ENCODE measurements around the gene SCUBE2.

Gene SCUBE2

GRCh38 chr11:9073466-9074225, 17.8 kb downstream of the SCUBE2 start:
- H4K8ac ChIP-seq (ENCODE audit: low read length), result peak overlapping the region; percentile 56
- H3K9me3 ChIP-seq (ENCODE audit: control insufficient read depth, low read length), result no peaks in the 10 kb centered on the region
- no peak overlapping the region for H2AK5ac ChIP-seq (ENCODE audit: low read length, severe bottlenecking)
- H2BK12ac ChIP-seq (ENCODE audit: low read length in 2 of 2), result no peak overlapping the region
- H2BK120ac ChIP-seq (ENCODE audit: low read depth, low read length), result no peak overlapping the region
- no peaks in the 10 kb centered on the region for H3K79me1 ChIP-seq (replicated peaks; ENCODE audit: low read length, poor library complexity, severe bottlenecking)
- H3K18ac ChIP-seq (ENCODE audit: low read depth in 1 of 2, low read length in 2 of 2), result no peak overlapping the region
- no peaks in the 10 kb centered on the region for H3K36me3 ChIP-seq (ENCODE audit: control insufficient read depth in 1 of 2, insufficient read depth in 2 of 2, low read depth in 1 of 2, low read length in 2 of 2)
- no peak overlapping the region for H2AFZ ChIP-seq (ENCODE audit: low read depth, low read length)
- peak; percentile 37 for DNase-seq
- WGBS, result 76% methylated on average over 6 of the region's 6 CpGs
- no peak overlapping the region for H3K27ac ChIP-seq (ENCODE audit: low read length, poor library complexity, severe bottlenecking)
- no peak overlapping the region for H2BK15ac ChIP-seq (ENCODE audit: low read depth, poor library complexity, severe bottlenecking)
- no peak overlapping the region for H2BK5ac ChIP-seq (ENCODE audit: low read depth, low read length, poor library complexity, severe bottlenecking)
- H4K91ac ChIP-seq (ENCODE audit: low read length), result no peak overlapping the region
- no peak overlapping the region for H3K14ac ChIP-seq (ENCODE audit: low read length in 2 of 2)
- H3K23ac ChIP-seq (ENCODE audit: low read length in 2 of 2), result no peak overlapping the region
- no peak overlapping the region for H3K4me3 ChIP-seq (ENCODE audit: insufficient read depth in 1 of 2, low read depth in 1 of 2, low read length in 2 of 2)
- no peaks in the 10 kb centered on the region for H3K27me3 ChIP-seq (ENCODE audit: control insufficient read depth in 1 of 2, insufficient read depth in 1 of 2, low read length in 2 of 2)
- H3K4me1 ChIP-seq (ENCODE audit: control insufficient read depth, insufficient read depth, low read depth, low read length), result peaks cover 2% of the 10 kb centered on the region
- H3K4ac ChIP-seq (ENCODE audit: low read depth in 1 of 2, low read length in 2 of 2), result no peak overlapping the region
- no peak overlapping the region for H3K9ac ChIP-seq (ENCODE audit: low read length)
- H3K4me2 ChIP-seq (ENCODE audit: low read length, poor library complexity, severe bottlenecking), result no peak overlapping the region

DNA sequence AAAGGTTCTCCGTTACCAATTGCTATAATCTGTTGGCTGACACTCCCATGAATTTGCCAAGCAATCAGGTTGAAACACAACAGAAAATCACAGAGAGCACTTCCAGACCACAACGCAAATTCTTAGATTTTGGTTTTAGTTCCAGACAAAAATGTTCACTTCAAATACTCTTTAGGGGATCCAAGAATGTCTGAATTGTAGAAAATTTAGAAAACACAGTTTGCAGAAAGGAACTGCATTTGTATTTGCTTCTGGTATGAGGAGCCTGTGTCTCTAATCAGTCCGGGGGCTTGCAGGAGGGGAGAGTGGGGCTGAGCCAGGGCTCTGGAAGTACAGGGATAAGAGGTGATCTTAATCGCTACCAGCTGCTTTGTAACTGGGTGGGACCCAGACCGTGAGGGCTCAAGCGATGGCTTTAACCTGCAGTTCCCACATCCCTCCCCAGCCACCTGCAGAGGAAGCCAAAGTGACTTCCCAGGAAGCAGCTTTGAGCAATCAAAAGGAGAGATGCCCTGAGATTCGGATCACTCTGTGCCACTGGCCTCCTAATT, 18.7 kb downstream of the SCUBE2 start:
- no peak overlapping the region for H2BK12ac ChIP-seq (ENCODE audit: low read length in 2 of 2)
- H4K91ac ChIP-seq (ENCODE audit: low read length), result no peak overlapping the region
- H2BK120ac ChIP-seq (ENCODE audit: low read depth, low read length), result no peak overlapping the region
- H3K9me3 ChIP-seq (ENCODE audit: control insufficient read depth, low read length), result no peaks in the 10 kb centered on the region
- DNase-seq, result no peak
- no peak overlapping the region for H4K8ac ChIP-seq (ENCODE audit: low read length)
- H3K4ac ChIP-seq (ENCODE audit: low read depth in 1 of 2, low read length in 2 of 2), result no peak overlapping the region
- H2BK15ac ChIP-seq (ENCODE audit: low read depth, poor library complexity, severe bottlenecking), result no peak overlapping the region
- H3K18ac ChIP-seq (ENCODE audit: low read depth in 1 of 2, low read length in 2 of 2), result no peak overlapping the region
- H3K9ac ChIP-seq (ENCODE audit: low read length), result no peak overlapping the region
- H2BK5ac ChIP-seq (ENCODE audit: low read depth, low read length, poor library complexity, severe bottlenecking), result no peak overlapping the region
- no peaks in the 10 kb centered on the region for H3K36me3 ChIP-seq (ENCODE audit: control insufficient read depth in 1 of 2, insufficient read depth in 2 of 2, low read depth in 1 of 2, low read length in 2 of 2)
- H3K79me1 ChIP-seq (replicated peaks; ENCODE audit: low read length, poor library complexity, severe bottlenecking), result no peaks in the 10 kb centered on the region
- no peak overlapping the region for H2AK5ac ChIP-seq (ENCODE audit: low read length, severe bottlenecking)
- no peak overlapping the region for H3K23ac ChIP-seq (ENCODE audit: low read length in 2 of 2)
- no peak overlapping the region for H3K14ac ChIP-seq (ENCODE audit: low read length in 2 of 2)
- no peak overlapping the region for H3K4me2 ChIP-seq (ENCODE audit: low read length, poor library complexity, severe bottlenecking)
- 78% methylated on average over 7 of the region's 7 CpGs for WGBS
- H3K27ac ChIP-seq (ENCODE audit: low read length, poor library complexity, severe bottlenecking), result no peak overlapping the region
- H2AFZ ChIP-seq (ENCODE audit: low read depth, low read length), result no peak overlapping the region
- H3K27me3 ChIP-seq (ENCODE audit: control insufficient read depth in 1 of 2, insufficient read depth in 1 of 2, low read length in 2 of 2), result no peaks in the 10 kb centered on the region
- H3K4me3 ChIP-seq (ENCODE audit: insufficient read depth in 1 of 2, low read depth in 1 of 2, low read length in 2 of 2), result no peak overlapping the region
- H3K4me1 ChIP-seq (ENCODE audit: control insufficient read depth, insufficient read depth, low read depth, low read length), result peaks cover 2% of the 10 kb centered on the region

GRCh38 chr11:9071692-9072091, 19.7 kb downstream of the SCUBE2 start:
- H2BK15ac ChIP-seq (ENCODE audit: low read depth, poor library complexity, severe bottlenecking), result no peak overlapping the region
- H3K9me3 ChIP-seq (ENCODE audit: control insufficient read depth, low read length), result no peaks in the 10 kb centered on the region
- H3K27ac ChIP-seq (ENCODE audit: low read length, poor library complexity, severe bottlenecking), result no peak overlapping the region
- no peak overlapping the region for H3K9ac ChIP-seq (ENCODE audit: low read length)
- no peak overlapping the region for H3K23ac ChIP-seq (ENCODE audit: low read length in 2 of 2)
- H2BK120ac ChIP-seq (ENCODE audit: low read depth, low read length), result no peak overlapping the region
- WGBS, result 88% methylated on average over 3 of the region's 3 CpGs
- H3K27me3 ChIP-seq (ENCODE audit: control insufficient read depth in 1 of 2, insufficient read depth in 1 of 2, low read length in 2 of 2), result no peaks in the 10 kb centered on the region
- H4K8ac ChIP-seq (ENCODE audit: low read length), result no peak overlapping the region
- no peak overlapping the region for H3K4me2 ChIP-seq (ENCODE audit: low read length, poor library complexity, severe bottlenecking)
- no peak overlapping the region for H3K4me3 ChIP-seq (ENCODE audit: insufficient read depth in 1 of 2, low read depth in 1 of 2, low read length in 2 of 2)
- H4K91ac ChIP-seq (ENCODE audit: low read length), result no peak overlapping the region
- H2AFZ ChIP-seq (ENCODE audit: low read depth, low read length), result no peak overlapping the region
- H3K14ac ChIP-seq (ENCODE audit: low read length in 2 of 2), result no peak overlapping the region
- H3K18ac ChIP-seq (ENCODE audit: low read depth in 1 of 2, low read length in 2 of 2), result no peak overlapping the region
- H3K4me1 ChIP-seq (ENCODE audit: control insufficient read depth, insufficient read depth, low read depth, low read length), result peaks cover 2% of the 10 kb centered on the region
- H3K79me1 ChIP-seq (replicated peaks; ENCODE audit: low read length, poor library complexity, severe bottlenecking), result no peaks in the 10 kb centered on the region
- H3K4ac ChIP-seq (ENCODE audit: low read depth in 1 of 2, low read length in 2 of 2), result no peak overlapping the region
- no peak overlapping the region for H2AK5ac ChIP-seq (ENCODE audit: low read length, severe bottlenecking)
- H3K36me3 ChIP-seq (ENCODE audit: control insufficient read depth in 1 of 2, insufficient read depth in 2 of 2, low read depth in 1 of 2, low read length in 2 of 2), result no peaks in the 10 kb centered on the region
- H2BK12ac ChIP-seq (ENCODE audit: low read length in 2 of 2), result no peak overlapping the region
- DNase-seq, result no peak
- no peak overlapping the region for H2BK5ac ChIP-seq (ENCODE audit: low read depth, low read length, poor library complexity, severe bottlenecking)

GRCh38 chr11:9070749-9071491, 20.5 kb downstream of the SCUBE2 start:
- Histone ChIP-seq H3K4me3 (ENCODE audit: insufficient read depth in 1 of 2, low read depth in 1 of 2, low read length in 2 of 2) (no peak overlapping the region), H2BK5ac (ENCODE audit: low read depth, low read length, poor library complexity, severe bottlenecking) (no peak overlapping the region), H3K9ac (ENCODE audit: low read length) (no peak overlapping the region), H2AK5ac (ENCODE audit: low read length, severe bottlenecking) (no peak overlapping the region), H2BK15ac (ENCODE audit: low read depth, poor library complexity, severe bottlenecking) (no peak overlapping the region), H2AFZ (ENCODE audit: low read depth, low read length) (no peak overlapping the region), H2BK120ac (ENCODE audit: low read depth, low read length) (no peak overlapping the region), H3K4me1 (ENCODE audit: control insufficient read depth, insufficient read depth, low read depth, low read length) (peaks cover 7% of the 10 kb centered on the region), H3K4ac (ENCODE audit: low read depth in 1 of 2, low read length in 2 of 2) (no peak overlapping the region), H3K27me3 (ENCODE audit: control insufficient read depth in 1 of 2, insufficient read depth in 1 of 2, low read length in 2 of 2) (no peaks in the 10 kb centered on the region), H3K18ac (ENCODE audit: low read depth in 1 of 2, low read length in 2 of 2) (no peak overlapping the region), H4K8ac (ENCODE audit: low read length) (no peak overlapping the region), H3K4me2 (ENCODE audit: low read length, poor library complexity, severe bottlenecking) (no peak overlapping the region), H3K14ac (ENCODE audit: low read length in 2 of 2) (no peak overlapping the region), H3K23ac (ENCODE audit: low read length in 2 of 2) (no peak overlapping the region), H3K36me3 (ENCODE audit: control insufficient read depth in 1 of 2, insufficient read depth in 2 of 2, low read depth in 1 of 2, low read length in 2 of 2) (no peaks in the 10 kb centered on the region), H3K9me3 (ENCODE audit: control insufficient read depth, low read length) (no peaks in the 10 kb centered on the region), H4K91ac (ENCODE audit: low read length) (no peak overlapping the region), H3K79me1 (replicated peaks; ENCODE audit: low read length, poor library complexity, severe bottlenecking) (no peaks in the 10 kb centered on the region), H3K27ac (ENCODE audit: low read length, poor library complexity, severe bottlenecking) (no peak overlapping the region), H2BK12ac (ENCODE audit: low read length in 2 of 2) (no peak overlapping the region)
- no peak for DNase-seq
- 84% methylated on average over 9 of the region's 9 CpGs for WGBS

All from mesenchymal stem cell (in vitro differentiated cells and primary cell).